ENCODE measurements around the gene SIT1. TPM values are rescaled to one million over a fixed set of nuclear protein-coding genes. Genes with fewer than 3 reads are reported as not detected.
"Not testable (repeated sequence)": the region's sequence is repeated elsewhere in the genome, so short reads cannot be mapped to it uniquely, and the experiment has no call there.

SIT1 gene
- total RNA-seq, 1 donor from 2014 or later = not detected

GRCh38 chr9:35637427-35637955, 13.2 kb downstream of the SIT1 start:
- not testable (repeated sequence) for DNase-seq

DNA sequence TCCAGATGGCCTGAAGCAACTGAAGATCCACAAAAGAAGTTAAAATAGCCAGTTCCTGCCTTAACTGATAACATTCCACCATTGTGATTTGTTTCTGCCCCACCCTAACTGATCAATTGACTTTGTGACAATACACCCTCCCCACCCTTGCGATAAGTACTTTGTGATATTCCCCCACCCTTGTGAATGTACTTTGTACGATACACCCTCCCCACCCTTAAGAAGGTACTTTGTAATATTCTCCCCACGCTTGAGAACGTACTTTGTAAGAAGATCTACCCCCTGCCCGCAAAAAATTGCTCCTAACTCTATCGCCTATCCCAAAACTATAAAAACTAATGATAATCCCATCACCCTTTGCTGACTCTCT, 13.9 kb downstream of the SIT1 start:
- DNase-seq = not testable (repeated sequence)

GRCh38 chr9:35636135-35636876, 14.4 kb downstream of the SIT1 start:
- no peak for DNase-seq

DNA sequence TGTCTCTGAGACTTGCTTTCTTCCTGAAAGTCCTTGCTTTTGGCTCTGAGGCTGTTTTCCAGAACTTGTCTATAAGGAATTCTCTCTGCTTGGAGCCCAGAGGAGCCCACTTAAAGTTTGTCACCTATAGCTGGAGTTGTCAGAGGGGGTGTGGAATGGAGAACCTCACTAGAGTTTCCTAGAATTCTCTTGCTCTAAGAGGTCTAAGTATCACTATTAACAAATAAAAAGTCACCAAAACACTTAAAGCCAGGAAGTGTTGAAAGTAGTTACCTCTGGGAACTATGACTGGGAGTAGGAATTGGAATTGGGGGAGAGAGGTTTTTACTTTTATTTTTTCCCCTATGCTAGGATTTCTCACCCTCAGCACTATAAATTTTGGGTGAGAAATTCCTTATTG, 15.0 kb downstream of the SIT1 start:
- no peak for DNase-seq

- DNase-seq = no peak
Observed at GRCh38 chr9:35629597-35629996, 21.1 kb downstream of the SIT1 start.

DNA sequence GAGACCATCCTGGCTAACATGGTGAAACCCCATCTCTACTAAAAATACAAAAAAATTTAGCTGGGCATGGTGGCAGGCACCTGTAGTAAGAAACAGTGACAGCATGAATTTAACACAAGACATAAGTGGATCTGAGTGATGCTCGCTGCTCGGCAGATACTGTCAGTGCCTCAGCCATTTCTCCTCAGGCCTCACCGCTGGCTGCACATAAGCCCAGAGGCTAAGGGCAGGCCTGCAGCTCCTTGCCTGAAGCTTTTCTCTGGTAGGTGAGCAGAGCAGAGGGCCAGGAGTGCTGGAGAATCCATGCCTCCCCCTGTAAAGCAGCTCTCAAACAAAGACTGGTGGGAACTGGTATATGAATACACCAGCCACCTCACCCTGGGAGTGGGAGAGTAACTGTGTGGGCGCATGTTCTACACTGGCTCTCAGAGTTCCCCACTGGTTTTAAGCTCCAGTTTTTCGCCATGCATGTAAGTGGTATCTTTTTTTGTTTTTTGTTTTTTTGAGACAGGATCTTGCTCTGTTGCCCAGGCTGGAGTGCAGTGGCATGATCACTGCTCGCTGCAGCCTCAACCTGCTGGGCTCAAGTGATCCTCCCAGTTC, 22.2 kb downstream of the SIT1 start:
- no peak for DNase-seq

GRCh38 chr9:35627575-35627974, 23.2 kb downstream of the SIT1 start:
- no peak for DNase-seq

GRCh38 chr9:35619800-35620158, 31.0 kb downstream of the SIT1 start:
- DNase-seq = no peak

GRCh38 chr9:35618854-35619799, 31.6 kb downstream of the SIT1 start:
- DNase-seq = no peak

GRCh38 chr9:35618325-35618727, 32.4 kb downstream of the SIT1 start, which contains the start of gene CD72:
Gene CD72, minus strand, starts transcription at chr9:35618413. Its CDS starts 110 bp downstream, at chr9:35618303.
- no peak for DNase-seq

GRCh38 chr9:35617548-35617947, 33.2 kb downstream of the SIT1 start:
- DNase-seq = no peak

DNA sequence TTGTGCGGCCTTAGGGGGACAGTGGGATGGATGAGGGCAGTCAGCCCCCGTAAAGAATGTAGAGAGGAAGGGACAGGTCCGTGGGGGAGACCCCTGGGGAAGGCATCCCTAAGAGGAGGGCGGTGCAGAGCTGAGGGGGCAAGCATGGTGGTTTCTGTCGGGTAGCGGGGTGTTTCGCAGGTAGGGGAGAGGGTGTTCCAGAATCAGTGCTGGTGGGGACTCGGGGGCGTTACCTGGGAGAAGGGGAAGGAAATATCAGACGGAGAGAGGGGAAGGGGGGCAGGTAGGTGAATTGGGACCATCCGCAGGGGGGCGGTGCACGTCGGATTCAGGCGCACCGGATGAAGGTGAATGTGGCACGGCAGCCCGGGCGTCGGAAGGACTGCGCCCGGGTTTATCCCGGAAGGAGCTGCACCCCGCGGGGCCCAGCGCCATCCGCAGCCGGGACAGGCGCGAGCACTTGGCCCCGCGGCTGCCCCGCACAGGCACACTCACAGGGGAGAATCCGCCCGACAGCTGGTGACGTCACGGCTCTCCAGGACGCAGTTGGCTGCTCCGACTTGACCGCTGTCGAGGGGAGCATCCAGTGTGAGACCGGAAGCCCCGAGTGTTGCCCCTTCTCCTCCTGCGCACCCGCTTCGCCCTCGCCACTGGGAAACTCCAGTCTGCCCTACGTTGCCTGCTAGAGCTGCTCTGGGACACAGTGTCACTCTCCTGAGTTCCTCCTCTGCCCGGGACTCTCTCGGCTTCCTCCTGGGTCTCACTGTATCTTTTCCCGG, 33.9 kb downstream of the SIT1 start:
- peak; percentile 54 for DNase-seq

- DNase-seq = no peak
Observed at GRCh38 chr9:35615981-35616680, 34.6 kb downstream of the SIT1 start.

GRCh38 chr9:35612843-35613242, 37.9 kb downstream of the SIT1 start:
- DNase-seq = no peak

- not testable (repeated sequence) for DNase-seq
Observed at GRCh38 chr9:35612066-35612465, 38.7 kb downstream of the SIT1 start.

DNA sequence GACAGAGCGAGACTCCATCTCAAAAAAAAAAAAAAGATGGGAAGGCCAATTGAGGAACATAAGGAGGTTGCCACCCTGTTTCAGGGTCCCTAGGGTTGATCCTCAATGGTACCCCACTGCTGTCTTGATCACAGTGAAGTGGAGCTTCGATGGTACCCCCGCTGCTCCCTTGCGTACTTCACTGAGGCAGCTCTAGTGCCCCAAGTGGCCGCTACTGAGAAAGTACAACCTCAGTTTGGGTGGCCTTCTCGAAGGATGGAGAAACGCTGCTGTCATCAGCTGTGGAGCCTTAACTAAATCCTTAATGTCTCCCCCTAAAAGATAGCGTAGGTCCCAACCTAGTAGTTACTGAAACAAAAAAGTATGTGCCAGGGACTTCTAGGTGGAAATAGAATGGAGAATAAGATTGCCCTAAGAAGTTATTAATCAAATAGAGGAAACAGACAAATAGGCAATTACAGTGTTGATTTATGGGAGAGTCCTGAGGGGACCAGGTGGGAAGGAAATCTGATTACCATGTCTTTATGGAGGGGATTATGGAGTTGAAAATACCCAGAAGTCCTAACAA, 39.4 kb downstream of the SIT1 start:
- peak; percentile 57 for DNase-seq

DNA sequence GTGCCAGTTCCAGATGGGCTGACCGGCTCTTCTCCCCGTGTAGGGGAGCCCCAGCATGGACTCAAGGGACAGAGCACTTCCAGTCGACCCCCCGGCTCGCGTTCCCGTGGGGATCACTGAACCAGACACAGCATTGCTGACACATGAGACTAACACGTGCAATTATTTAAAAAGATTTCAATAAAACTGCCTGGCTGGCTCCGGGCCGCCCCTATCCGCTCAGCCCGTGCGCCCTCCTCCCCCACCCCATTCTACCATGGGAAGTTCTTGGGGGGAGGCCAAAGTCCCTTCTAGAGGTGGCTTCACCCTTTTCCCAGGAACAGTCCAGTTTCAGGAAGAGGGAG, 40.9 kb downstream of the SIT1 start:
- no peak for DNase-seq

GRCh38 chr9:35609001-35609819, 41.5 kb downstream of the SIT1 start:
- DNase-seq = peak; percentile 95

- no peak for DNase-seq
Observed at GRCh38 chr9:35608221-35608620, 42.5 kb downstream of the SIT1 start.

GRCh38 chr9:35606726-35607125, 44.0 kb downstream of the SIT1 start:
- no peak for DNase-seq
